MCF 10A (cell line): Measurements from ENCODE around the gene H1-8. TPM values are rescaled to one million over a fixed set of nuclear protein-coding genes. Genes with fewer than 3 reads are reported as not detected.

Experiments used
- BruUV-seq: library from RNA; stranded (reverse); fragments of 400-500 nt; replicated peaks from 2 replicates; lab custom pipeline; 2021; lab: Mats Ljungman, UMichigan
- CTCF ChIA-PET: fragments of 300-600 bp; sonication (Branson Sonifier 250); formaldehyde crosslinking; extraction: SDS; loops from one replicate; lab custom pipeline; 2021; ENCODE audit warnings: antibody characterized with exemption, inconsistent platforms; lab: Yijun Ruan, JAX
- POLR2A ChIA-PET: fragments of 300-600, 350-650 bp; sonication (Branson Sonifier 250); formaldehyde crosslinking; extraction: SDS; loops from one replicate; lab custom pipeline; 2020; ENCODE audit warnings: antibody characterized with exemption, inconsistent platforms; lab: Yijun Ruan, JAX
- DNase-seq: peaks from one replicate; pipeline ENCODE4 v3.0.0-alpha.2; 2018; ENCODE audit not compliant: unreplicated experiment
- H3K27ac Mint-ChIP-seq: one replicate; pipeline ENCODE4 v1.8.0; 2022; ENCODE audit warnings: mild to moderate bottlenecking, low read depth, mixed read lengths; ENCODE audit not compliant: unreplicated experiment
- H3K27me3 Mint-ChIP-seq: one replicate; pipeline ENCODE4 v1.8.0; 2022; ENCODE audit warnings: mixed read lengths; ENCODE audit not compliant: insufficient read depth, unreplicated experiment
- H3K36me3 Mint-ChIP-seq: one replicate; pipeline ENCODE4 v1.8.0; 2022; ENCODE audit warnings: mild to moderate bottlenecking, moderate library complexity, mixed read lengths; ENCODE audit not compliant: insufficient read depth, unreplicated experiment
- H3K4me1 Mint-ChIP-seq: one replicate; pipeline ENCODE4 v1.8.0; 2022; ENCODE audit warnings: mixed read lengths; ENCODE audit not compliant: insufficient read depth, unreplicated experiment
- H3K4me3 Mint-ChIP-seq: one replicate; pipeline ENCODE4 v1.8.0; 2022; ENCODE audit warnings: mild to moderate bottlenecking, moderate library complexity, mixed read lengths; ENCODE audit not compliant: unreplicated experiment
- H3K9me3 Mint-ChIP-seq: one replicate; pipeline ENCODE4 v1.8.0; 2022; ENCODE audit warnings: mixed read lengths; ENCODE audit not compliant: unreplicated experiment
- CTCF ChIP-seq: fragments of 200-600 bp; IDR thresholded peaks from one replicate; pipeline ENCODE4 v1.8.0; 2022; ENCODE audit warnings: antibody characterized with exemption, mild to moderate bottlenecking; ENCODE audit not compliant: unreplicated experiment
- intact Hi-C: fragments of 100-400 bp; cut with micrococcal nuclease; formaldehyde crosslinking; loops from 2 replicates; pipeline ENCODE4 v1.14.1; 2022
- total RNA-seq: library from RNA; stranded (reverse); gene quantifications from 2 replicates; pipeline ENCODE4 v1.2.3, GENCODE V29; 2022

Gene H1-8
- total RNA-seq, 1 experiment from 2014 or later, result not detected

GRCh38 chr3:129558772-129559564 lies 16.0 kb downstream of the H1-8 start:
- Mint-ChIP-seq H3K27me3 (no peaks in the 10 kb centered on the region), H3K9me3 (no peaks in the 10 kb centered on the region), H3K4me3 (no peak overlapping the region), H3K27ac (no peak overlapping the region), H3K4me1 (peaks cover 7% of the 10 kb centered on the region), H3K36me3 (peaks cover 6% of the 10 kb centered on the region)
- ChIA-PET POLR2A (no interaction called here), CTCF (no interaction called here)
- DNase-seq, result no peak
- no peak for TF ChIP-seq CTCF
- intact Hi-C loops, result no loop called here
- BruUV-seq, result no TSS peak

GRCh38 chr3:129559565-129560079 lies 16.6 kb downstream of the H1-8 start:
- H3K27ac Mint-ChIP-seq, result no peak overlapping the region

GRCh38 chr3:129560269-129560787 lies 17.4 kb downstream of the H1-8 start:
- Mint-ChIP-seq H3K9me3 (no peaks in the 10 kb centered on the region), H3K27me3 (no peaks in the 10 kb centered on the region), H3K4me1 (peaks cover 7% of the 10 kb centered on the region), H3K27ac (no peak overlapping the region), H3K4me3 (no peak overlapping the region), H3K36me3 (peaks cover 6% of the 10 kb centered on the region)
- POLR2A ChIA-PET, result no interaction called here
- no peak for TF ChIP-seq CTCF
- no peak for DNase-seq
- BruUV-seq, result no TSS peak
- intact Hi-C loops, result no loop called here
- CTCF ChIA-PET, result interaction anchor here (0.6 kb wide), 1 partner anchor 555 kb away, joined by 3 read pairs; no protein-coding TSS in a partner anchor

More at GRCh38 chr3:129559565-129560079, 16.6 kb downstream of the H1-8 start:
- H3K36me3 Mint-ChIP-seq, result peaks cover 6% of the 10 kb centered on the region
- peaks cover 7% of the 10 kb centered on the region for H3K4me1 Mint-ChIP-seq
- no peaks in the 10 kb centered on the region for H3K27me3 Mint-ChIP-seq
- DNase-seq, result no peak
- intact Hi-C loops, result no loop called here
- H3K4me3 Mint-ChIP-seq, result no peak overlapping the region
- BruUV-seq, result no TSS peak
- TF ChIP-seq CTCF, result no peak
- ChIA-PET POLR2A (no interaction called here), CTCF (no interaction called here)
- H3K9me3 Mint-ChIP-seq, result no peaks in the 10 kb centered on the region

- Mint-ChIP-seq H3K36me3 (peaks cover 6% of the 10 kb centered on the region), H3K27ac (no peak overlapping the region), H3K9me3 (no peaks in the 10 kb centered on the region), H3K4me3 (no peak overlapping the region), H3K4me1 (peaks cover 7% of the 10 kb centered on the region), H3K27me3 (no peaks in the 10 kb centered on the region)
- CTCF ChIA-PET, result no interaction called here
- no peak for DNase-seq
- no TSS peak for BruUV-seq
- POLR2A ChIA-PET, result no interaction called here
- TF ChIP-seq CTCF, result no peak
- intact Hi-C loops, result no loop called here
Measured at GRCh38 chr3:129560911-129561594, 18.1 kb downstream of the H1-8 start.
